HCEC 1CT (cell line): Measurements from ENCODE around the gene CD72.
"Not testable (repeated sequence)": the region's sequence is repeated elsewhere in the genome, so short reads cannot be mapped to it uniquely, and the experiment has no call there.

ENCODE experiments used
- DNase-seq: peaks from one replicate; pipeline ENCODE4 v3.0.0-alpha.2; 2017

Gene CD72

GRCh38 chr9:35649431-35650340 is 31.5 kb upstream of the CD72 start:
- no peak for DNase-seq

- peak; percentile 89 for DNase-seq
Measured at GRCh38 chr9:35646533-35647265, 28.5 kb upstream of the CD72 start.

- DNase-seq: no peak
Measured at GRCh38 chr9:35646153-35646532, 27.9 kb upstream of the CD72 start.

- not testable (repeated sequence) for DNase-seq
Measured at GRCh38 chr9:35645736-35646135, 27.5 kb upstream of the CD72 start.

- no peak for DNase-seq
Measured at GRCh38 chr9:35643046-35643445, 24.8 kb upstream of the CD72 start.

GRCh38 chr9:35641478-35641877 is 23.3 kb upstream of the CD72 start:
- DNase-seq: not testable (repeated sequence)

- not testable (repeated sequence) for DNase-seq
Measured at GRCh38 chr9:35640431-35640830, 22.2 kb upstream of the CD72 start.

- no peak for DNase-seq
Measured at GRCh38 chr9:35639631-35640030, 21.4 kb upstream of the CD72 start.

- DNase-seq: not testable (repeated sequence)
Measured at GRCh38 chr9:35639225-35639624, 21.0 kb upstream of the CD72 start.

- not testable (repeated sequence) for DNase-seq
Measured at GRCh38 chr9:35638751-35639150, 20.5 kb upstream of the CD72 start.

GRCh38 chr9:35637427-35637955 is 19.3 kb upstream of the CD72 start:
- not testable (repeated sequence) for DNase-seq

GRCh38 chr9:35636877-35637246 is 18.6 kb upstream of the CD72 start:
- not testable (repeated sequence) for DNase-seq

GRCh38 chr9:35636135-35636876 is 18.1 kb upstream of the CD72 start:
- no peak for DNase-seq

GRCh38 chr9:35635730-35636129 is 17.5 kb upstream of the CD72 start:
- no peak for DNase-seq

- DNase-seq: no peak
Measured at GRCh38 chr9:35629597-35629996, 11.4 kb upstream of the CD72 start.

- no peak for DNase-seq
Measured at GRCh38 chr9:35628389-35628991, 10.3 kb upstream of the CD72 start.

GRCh38 chr9:35627575-35627974 is 9.4 kb upstream of the CD72 start:
- no peak for DNase-seq

GRCh38 chr9:35619800-35620158 is 1.6 kb upstream of the CD72 start:
- no peak for DNase-seq

GRCh38 chr9:35618854-35619799 is 914 bp upstream of the CD72 start:
- DNase-seq: no peak

GRCh38 chr9:35617548-35617947 is 665 bp downstream of the CD72 start:
- DNase-seq: no peak

- DNase-seq: no peak
Measured at GRCh38 chr9:35616681-35617459, 1.3 kb downstream of the CD72 start.
